Measurements from ENCODE around the gene CDH4.
"Not testable (repeated sequence)": the region's sequence is repeated elsewhere in the genome, so short reads cannot be mapped to it uniquely, and the experiment has no call there.

The CDH4 gene

DNA sequence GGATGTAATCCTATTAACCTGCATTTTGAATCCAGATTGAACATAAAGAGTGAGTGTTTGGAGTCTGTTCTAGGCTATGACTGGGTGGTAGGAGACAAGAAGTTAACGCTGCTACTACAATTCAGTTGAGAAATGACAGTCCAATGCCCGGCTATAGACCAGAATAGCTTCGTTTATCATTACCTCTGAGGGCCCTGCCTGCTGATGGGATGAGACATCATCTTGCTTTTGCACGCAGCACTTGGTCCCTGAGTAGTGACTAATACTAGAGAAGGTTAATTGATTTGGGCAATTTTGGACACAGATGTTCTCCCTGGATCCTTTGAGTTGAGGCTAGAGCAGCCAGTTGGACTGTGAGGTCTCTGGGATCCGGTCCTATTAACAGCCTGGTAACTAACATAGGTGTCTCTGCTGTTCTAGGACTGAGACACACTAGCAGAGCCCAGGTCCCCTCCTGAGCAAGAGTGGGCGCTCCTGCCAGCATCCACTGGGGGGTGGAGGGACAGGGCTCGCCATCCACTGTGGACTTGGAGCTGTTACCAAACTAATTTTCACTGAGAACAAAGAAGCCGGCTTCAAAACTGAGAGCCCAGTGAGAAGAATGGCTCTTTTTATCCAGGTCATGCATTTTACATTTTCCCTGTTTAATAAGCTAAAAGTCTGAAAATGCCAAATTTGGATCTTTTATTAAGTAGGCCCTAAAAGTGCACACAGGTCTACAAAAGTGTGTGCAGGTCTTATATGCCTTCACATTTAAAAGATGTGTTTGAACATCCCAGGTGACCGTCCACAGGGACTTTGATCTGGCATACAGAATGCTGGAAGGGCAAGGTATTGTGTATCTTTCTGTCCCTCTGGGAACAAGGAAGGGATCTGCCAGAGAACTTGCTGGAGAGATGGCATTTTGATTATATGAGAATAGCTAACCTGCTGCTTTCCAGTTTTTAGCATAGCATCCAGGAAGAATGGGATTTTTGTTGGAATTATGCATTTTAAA, 212.5 kb downstream of the CDH4 start:
- in situ Hi-C loops (cut with MboI; ENCODE audit: low sequenced_read_pairs, unreplicated experiment): no loop called here
- no peak for DNase-seq (ENCODE audit: low spot score)
- TF ChIP-seq, protein P1, sequence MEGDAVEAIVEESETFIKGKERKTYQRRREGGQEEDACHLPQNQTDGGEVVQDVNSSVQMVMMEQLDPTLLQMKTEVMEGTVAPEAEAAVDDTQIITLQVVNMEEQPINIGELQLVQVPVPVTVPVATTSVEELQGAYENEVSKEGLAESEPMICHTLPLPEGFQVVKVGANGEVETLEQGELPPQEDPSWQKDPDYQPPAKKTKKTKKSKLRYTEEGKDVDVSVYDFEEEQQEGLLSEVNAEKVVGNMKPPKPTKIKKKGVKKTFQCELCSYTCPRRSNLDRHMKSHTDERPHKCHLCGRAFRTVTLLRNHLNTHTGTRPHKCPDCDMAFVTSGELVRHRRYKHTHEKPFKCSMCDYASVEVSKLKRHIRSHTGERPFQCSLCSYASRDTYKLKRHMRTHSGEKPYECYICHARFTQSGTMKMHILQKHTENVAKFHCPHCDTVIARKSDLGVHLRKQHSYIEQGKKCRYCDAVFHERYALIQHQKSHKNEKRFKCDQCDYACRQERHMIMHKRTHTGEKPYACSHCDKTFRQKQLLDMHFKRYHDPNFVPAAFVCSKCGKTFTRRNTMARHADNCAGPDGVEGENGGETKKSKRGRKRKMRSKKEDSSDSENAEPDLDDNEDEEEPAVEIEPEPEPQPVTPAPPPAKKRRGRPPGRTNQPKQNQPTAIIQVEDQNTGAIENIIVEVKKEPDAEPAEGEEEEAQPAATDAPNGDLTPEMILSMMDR (IDR thresholded peaks at IDR 0.05; ENCODE audit: borderline replicate concordance, control extremely low read depth, extremely low read depth, insufficient read depth, missing control alignments): no peak

GRCh38 chr20:61475729-61476128, 223.7 kb downstream of the CDH4 start:
- in situ Hi-C loops (cut with MboI; ENCODE audit: low sequenced_read_pairs, unreplicated experiment): no loop called here
- TF ChIP-seq, protein P1 (IDR thresholded peaks at IDR 0.05; ENCODE audit: borderline replicate concordance, control extremely low read depth, extremely low read depth, insufficient read depth, missing control alignments): no peak
- no peak for DNase-seq (ENCODE audit: low spot score)

DNA sequence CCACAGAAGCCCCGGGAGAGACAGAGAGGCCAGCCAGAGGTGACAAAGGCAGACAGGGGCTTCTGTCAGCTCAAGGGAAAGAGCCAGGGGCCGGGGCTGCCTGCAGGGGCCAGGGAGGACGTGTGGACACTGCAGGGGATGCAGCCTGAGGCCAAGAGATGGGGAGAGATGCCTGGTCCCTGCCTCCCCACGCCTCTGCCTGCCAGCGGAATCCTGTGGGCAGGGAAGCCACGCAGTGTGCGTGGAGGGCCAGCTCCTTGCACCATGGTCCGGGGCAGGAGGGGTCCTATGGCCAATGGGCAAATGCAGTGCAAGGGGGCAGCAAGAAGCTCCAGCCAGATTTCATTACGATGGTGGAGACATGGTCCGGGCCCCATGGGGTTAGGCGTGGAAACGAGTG, 224.9 kb downstream of the CDH4 start:
- TF ChIP-seq, protein P1 (IDR thresholded peaks at IDR 0.05; ENCODE audit: borderline replicate concordance, control extremely low read depth, extremely low read depth, insufficient read depth, missing control alignments): no peak
- no peak for DNase-seq (ENCODE audit: low spot score)
- in situ Hi-C loops (cut with MboI; ENCODE audit: low sequenced_read_pairs, unreplicated experiment): no loop called here

DNA sequence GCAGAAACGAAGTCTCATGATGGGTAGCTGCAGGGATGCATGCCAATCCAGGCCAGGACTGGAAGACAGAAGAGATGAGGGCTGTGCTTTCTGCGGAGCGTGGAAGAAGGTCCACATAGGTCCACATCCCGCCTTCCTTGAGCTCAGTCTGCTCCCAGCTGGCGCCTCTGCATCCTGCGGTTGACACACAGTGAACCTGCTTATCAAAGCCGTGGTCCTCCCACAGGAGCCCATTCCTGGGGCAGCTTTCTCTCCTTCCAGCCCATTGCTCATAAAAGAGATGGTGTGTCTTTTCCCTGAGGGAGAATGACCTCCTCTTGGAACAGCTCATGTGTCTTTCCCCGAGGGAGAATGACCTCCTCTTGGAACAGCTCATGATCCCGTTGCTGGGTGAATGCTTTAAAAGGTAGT, 225.4 kb downstream of the CDH4 start:
- in situ Hi-C loops (cut with MboI; ENCODE audit: low sequenced_read_pairs, unreplicated experiment): no loop called here
- DNase-seq (ENCODE audit: low spot score): no peak
- TF ChIP-seq, protein P1 (IDR thresholded peaks at IDR 0.05; ENCODE audit: borderline replicate concordance, control extremely low read depth, extremely low read depth, insufficient read depth, missing control alignments): no peak

DNA sequence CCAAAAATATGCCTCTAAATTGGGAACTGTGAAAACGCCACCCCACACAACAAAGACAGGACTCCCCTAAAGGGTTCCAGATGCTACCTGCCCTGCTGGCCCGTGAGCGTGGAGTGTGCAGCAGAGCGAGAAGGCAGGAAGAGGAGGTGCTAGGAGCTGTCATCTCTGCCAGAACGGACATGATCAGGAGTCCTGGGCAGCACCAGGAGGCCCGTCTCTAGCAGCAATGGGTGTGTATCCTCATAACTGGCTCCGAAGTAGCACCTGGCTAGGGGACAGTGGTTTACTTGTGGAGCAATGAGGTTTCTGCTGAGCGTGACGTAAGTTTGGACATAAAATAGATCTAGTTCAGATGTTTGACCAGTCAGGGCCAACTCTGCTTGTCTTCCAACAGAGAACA, 226.0 kb downstream of the CDH4 start:
- in situ Hi-C loops (cut with MboI; ENCODE audit: low sequenced_read_pairs, unreplicated experiment): no loop called here
- no peak for DNase-seq (ENCODE audit: low spot score)

GRCh38 chr20:61478611-61479305, 226.7 kb downstream of the CDH4 start:
- no peak for DNase-seq (ENCODE audit: low spot score)
- TF ChIP-seq, protein P1 (IDR thresholded peaks at IDR 0.05; ENCODE audit: borderline replicate concordance, control extremely low read depth, extremely low read depth, insufficient read depth, missing control alignments): no peak
- in situ Hi-C loops (cut with MboI; ENCODE audit: low sequenced_read_pairs, unreplicated experiment): no loop called here

More for the DNA sequence above, 226.0 kb downstream of the CDH4 start:
- TF ChIP-seq, protein P1 (IDR thresholded peaks at IDR 0.05; ENCODE audit: borderline replicate concordance, control extremely low read depth, extremely low read depth, insufficient read depth, missing control alignments): no peak

GRCh38 chr20:61479433-61479832, 227.4 kb downstream of the CDH4 start:
- DNase-seq (ENCODE audit: low spot score); in situ Hi-C loops (cut with MboI; ENCODE audit: low sequenced_read_pairs, unreplicated experiment): not testable (repeated sequence)
